ENCODE results near the gene IMPA2.
"Not testable (repeated sequence)": the region's sequence is repeated elsewhere in the genome, so short reads cannot be mapped to it uniquely, and the experiment has no call there.

IMPA2 gene

DNA sequence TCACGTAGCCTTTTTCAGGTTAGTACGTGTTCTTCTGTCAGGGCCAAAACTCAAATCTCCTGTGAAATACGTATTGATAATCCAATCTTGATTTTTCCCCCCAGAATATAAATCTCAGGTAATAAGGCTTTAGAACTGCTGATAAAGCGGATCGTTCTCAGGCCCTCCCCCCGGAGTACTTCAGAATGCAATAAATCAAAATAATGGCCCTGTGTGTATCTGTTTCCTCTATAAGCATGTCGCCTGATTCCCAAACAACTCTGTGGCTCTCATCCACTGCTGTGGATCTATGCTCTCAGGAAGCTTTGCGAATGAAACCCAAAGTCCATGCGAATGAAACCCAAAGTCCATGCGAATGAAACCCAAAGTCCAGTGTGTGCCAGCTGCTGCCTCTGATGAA is 49.4 kb downstream of the IMPA2 start:
- DNase-seq, result no peak

DNA sequence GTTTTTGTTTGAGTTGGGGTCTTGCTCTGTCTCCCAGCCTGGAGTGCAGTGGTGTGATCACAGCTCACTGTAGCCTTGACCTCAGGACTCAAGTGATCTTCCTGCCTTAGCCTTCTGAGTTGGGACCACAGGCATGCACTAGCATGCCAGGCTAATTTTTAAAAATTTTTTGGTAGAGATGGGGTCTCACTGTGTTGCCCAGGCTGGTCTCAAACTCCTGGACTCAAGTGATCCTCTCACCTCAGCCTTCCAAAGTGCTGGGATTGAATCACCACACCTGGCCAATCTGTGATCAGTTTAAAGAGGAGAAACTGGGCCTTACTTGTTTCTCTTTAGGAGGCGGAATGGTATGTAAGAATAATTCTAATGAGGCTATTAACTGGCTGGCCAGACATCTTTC is 49.9 kb downstream of the IMPA2 start:
- DNase-seq, result no peak

DNA sequence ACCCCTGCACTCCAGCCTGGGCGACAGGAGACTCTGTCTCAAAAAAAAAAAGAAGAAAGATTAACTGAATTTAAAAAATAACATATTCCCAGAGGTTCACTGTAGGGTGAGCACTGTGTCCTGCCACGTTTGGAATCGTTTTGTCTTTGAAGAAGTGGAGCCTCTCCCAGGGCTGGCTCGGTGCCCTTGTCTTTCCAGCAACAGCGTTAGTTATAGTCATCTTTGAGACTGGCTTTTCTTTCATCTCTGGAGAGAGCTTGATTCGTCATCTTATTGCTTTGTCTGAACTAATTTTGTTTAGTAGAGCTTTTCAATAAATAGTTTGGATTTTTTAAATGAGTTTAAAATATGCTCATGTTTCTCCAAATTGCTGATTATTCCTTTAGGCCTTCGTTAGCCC is 50.5 kb downstream of the IMPA2 start:
- DNase-seq, result no peak

DNA sequence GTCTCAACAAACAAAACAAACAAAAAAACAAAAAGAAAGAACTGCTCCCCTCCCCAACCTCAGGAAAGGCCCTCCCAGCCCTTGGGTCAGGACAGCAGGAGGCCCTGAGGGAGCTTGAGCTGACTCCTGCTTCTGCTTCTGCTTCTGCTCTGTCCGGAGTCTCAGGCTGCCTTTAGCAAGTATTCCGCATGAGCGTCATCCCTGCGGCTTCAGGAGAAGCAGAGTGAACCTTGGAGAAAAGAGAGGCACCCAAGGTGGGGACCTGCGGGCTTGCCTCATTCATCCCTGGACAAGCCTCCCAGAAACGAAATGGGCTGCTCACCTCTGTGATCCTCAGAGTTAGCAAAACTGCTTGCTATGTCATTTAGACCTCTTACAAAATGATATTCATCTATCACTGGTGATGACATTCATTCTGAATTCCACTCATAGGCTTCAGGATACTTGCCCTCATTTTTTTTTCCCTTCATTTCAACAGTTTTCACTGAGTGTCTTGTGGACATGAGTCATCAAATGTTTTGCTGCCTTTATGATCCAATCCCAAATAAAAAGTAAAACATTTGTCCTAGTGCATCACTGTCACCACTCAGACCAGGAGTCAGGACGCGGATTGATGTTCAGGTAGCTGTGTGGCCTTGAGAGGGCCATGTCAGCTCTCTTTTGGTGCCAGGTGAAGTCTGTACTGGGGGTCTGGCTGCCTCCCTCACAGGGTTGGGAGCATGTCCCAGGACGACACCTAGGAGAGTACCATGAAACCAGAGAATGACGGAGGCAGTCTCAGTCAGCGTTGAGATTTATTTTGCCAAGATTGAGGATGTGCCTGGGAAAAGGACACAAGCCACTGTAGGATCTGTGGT is 51.7 kb downstream of the IMPA2 start:
- no peak for DNase-seq

DNA sequence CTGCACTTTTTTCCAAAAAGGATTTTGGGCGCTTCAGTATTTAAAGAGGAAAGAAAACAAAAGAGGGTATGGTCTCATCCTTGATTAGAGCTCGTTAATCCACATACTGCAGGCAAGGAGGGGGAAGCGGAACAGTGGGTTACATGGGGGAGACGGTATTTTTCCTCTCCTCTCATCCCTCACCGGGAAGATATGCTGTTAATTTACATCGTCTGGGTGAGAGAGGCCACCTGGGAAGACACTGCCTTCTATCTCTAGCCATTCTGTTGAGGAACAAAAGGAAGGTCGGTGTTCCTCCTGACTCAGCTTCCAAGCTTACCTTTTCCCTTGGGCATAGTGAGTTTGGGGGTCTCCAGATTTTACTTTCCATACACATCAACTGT is 52.3 kb downstream of the IMPA2 start:
- DNase-seq, result no peak

DNA sequence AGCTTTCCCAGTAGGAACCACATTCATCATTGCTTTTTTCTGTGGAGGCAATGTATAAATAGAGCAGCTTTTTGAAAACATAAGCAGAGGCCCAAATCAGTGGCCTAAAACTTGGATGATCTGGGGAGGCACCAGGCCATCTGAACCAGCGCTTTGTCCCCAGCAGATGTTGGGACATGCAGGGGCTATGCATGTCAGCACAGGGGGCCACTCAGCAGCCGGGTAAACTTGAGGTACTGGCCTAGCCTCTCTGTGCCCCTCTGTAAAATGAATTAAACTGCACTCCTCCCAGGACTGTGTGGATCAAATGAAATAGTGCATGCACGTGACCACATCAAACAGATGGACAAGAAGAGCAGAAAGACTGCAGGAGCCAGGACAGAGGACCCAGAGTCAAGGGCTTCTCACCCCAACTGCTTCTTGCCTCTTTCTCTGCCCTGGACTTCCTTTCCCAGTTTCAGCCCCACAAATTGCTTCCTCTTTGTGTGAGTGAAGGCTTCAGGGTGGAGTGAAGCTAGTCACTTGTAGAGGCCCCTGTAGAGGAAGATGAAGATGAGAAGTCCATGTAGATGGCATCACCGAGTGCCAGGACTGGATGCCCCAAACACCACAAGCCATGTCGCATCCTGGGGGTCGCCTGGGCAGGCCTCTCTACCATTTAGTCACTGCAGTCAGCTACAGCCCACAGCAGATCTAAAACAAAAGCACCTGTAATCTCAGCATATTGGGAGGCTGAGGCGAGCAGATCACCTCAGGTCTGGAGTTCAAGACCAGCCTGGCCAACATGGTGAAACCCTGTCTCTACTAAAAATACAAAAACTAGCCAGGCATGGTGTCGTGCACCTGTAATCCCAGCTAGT is 53.2 kb downstream of the IMPA2 start:
- DNase-seq, result no peak

DNA sequence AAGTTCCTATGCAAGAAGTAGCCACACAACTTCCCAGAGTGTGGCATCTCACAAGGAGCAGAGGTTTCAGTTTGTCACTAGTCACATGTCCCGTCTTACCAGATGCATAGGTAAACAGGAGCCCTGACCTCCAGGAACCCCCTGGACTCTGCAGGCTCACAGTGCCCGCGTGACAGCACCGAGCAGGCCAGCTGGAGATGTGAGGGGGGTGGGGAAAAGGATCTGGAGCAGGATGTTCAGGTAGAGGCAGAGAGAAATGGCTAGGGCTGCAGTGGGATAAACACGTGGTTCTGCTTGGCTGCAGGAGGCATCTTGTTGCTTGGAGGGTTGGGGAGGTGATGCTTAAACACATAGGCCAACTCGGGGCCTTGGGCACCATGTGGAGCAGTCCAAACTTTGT is 54.2 kb downstream of the IMPA2 start:
- DNase-seq, result no peak

DNA sequence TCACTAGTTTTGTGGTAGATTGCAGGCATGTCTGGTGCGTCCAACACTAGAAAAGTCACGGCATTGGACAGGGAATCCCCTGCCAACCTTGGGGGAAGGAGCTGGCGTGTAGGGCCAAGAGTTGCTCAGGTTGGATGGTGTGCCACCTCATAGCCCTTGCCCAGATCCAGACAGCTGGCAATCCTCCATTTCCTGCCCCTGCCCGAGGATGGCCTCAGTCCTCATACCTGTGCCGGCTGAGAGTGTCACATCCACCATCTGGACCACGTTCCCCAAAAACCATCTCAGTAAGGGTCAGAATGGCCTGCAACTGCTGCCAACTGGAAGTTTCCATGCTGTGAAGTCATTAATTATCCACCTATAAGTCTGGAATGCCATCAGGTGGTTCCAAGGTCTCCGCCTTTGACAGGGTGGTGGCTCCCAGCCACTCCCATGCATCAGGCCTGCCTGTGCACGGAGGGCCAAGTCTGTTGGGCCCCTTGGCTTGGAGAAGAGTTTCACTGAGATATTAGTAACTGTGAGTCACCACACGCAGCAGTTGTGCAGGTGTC is 55.0 kb downstream of the IMPA2 start:
- no peak for DNase-seq

DNA sequence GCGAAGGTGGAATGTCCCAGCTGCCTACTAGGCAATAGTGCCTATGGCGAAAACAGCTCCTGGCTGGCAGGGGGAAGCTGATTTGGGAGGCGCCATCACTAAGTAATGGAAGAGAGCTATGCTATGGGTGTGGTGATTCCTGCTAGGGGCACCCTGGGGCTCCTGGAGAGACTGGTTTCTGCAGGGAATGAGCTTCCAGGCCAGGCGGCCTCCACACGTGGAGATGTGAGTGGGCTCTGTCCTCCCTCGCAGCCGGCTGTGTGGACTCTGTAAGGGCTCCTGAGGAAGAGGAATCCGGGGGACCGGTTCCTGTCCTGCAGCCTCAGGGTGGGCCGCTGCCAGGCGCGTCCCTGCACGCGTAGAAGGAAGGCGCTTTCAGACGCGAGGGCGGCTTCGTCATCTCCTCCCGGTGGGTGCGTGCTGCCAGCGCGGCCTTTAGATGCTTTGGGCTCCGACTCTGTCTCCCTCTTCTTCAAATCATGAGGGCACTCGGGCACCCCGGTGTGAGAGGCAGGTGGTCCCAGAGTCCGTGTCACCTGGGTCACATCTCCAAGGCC is 56.9 kb downstream of the IMPA2 start:
- no peak for DNase-seq

DNA sequence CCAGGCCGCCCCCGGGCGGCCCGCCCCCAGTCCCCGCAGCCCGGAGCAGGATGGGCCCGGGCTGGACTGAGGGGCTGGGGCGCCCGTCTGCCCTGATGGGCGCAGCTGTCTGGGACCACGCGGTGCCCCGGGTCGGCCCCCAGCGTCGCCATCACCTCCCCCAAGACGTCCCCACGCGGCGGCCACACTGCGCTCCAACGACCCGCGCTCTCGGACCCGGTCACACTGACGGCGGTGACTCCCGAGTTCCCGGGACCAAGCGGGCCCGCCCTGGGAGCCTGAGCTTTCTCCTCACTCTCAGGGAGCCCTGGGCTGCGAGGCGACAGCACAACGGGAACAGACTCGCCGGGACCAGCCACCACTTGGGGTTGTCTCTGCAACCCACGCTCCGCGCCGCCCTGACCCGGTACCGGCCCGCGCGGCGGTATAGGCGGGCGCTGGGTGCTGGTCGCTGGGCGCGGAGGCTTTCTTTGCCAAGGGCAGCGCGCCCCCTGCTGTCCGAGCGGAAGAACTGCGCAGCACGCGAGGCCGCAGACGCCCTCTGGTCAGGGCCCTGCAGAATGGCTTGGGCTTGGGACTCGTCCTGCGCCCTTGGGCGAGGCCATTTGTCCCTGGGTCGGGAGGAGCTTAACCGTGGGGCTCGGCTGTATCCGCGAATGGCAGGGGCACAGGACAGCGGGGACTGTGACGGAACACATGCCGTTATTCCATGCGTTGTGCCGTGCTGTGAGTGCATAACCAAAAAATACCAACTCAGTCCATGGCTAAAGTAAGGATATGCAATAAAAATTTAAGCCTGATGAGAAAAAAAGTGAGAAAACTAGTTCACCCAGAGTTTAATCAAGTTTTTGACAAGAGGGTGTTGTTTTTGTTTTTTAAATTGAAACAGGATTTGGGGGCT is 57.6 kb downstream of the IMPA2 start:
- DNase-seq, result peak; percentile 56

DNA sequence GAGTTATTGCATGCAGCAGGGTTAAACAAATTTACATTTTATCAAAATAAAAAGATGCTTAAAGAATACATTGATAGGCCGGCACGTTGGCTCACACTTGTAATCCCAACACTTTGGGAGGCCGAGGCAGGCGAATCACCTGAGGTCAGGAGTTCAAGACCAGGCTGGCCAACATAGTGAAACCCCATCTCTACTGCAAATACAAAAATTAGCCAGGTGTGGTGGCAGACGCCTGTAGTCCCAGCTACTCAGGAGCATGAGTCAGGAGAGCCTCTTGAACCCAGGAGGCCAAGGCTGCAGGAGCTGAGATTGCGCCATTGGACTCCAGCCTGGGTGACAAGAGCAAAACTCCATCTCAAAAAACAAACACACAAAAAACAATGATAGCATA is 58.2 kb downstream of the IMPA2 start:
- not testable (repeated sequence) for DNase-seq

DNA sequence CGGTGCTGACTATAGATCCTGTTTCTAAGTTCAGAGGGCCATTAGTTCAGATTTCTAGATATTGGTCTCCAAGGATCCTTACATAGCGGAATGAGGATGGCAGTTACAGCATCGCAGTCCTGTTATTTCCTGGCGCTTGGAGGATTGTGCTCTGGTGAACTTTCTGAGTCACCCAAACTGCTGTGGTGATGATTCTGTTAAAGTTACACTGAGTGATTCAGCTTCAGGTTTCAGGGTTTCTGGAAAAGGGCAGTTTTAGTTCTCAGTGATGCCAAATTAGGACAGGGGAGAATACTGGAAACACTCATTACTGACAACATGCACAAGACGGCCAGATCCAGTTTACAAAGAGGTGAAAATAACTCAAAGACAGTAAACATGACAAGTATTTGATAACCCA is 60.3 kb downstream of the IMPA2 start:
- no peak for DNase-seq

DNA sequence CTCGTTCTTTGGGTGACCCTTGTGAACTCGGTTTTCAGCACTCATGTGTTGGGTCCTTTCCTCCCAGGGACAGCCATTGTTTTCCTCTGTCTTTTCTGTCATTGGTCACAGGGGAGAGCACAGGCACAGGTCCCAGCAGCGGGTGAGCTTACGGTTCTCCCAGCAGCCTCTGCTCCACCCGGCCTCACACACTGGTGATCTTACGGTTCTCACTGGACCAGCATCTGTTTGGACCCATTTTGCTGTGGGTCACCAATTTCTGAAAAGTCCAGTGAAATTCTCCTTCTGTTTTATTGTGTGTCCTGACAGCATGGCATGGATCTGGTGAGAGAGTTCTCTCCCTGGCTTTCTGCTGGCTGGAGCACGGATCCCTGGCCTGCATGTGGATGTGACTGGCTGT is 62.5 kb downstream of the IMPA2 start:
- no peak for DNase-seq

DNA sequence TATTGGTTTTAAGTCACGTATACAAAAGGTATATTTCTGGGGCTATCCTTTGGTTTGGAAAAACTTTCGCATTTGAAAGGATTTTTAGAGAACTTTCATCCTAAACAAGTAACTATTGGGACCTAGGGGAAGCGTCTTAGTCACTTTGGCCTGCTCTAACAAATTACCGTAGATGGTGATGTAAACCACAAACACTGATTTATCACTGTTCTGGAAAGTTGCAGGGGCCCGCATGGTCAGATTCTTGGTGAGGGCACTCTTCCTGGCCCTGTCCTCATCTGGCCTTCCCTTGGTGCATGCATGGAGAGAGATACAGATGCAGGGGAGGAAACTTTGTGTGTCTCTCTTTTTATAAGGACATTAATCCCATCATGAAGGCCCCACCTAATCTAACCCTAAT is 63.3 kb downstream of the IMPA2 start:
- DNase-seq, result no peak

DNA sequence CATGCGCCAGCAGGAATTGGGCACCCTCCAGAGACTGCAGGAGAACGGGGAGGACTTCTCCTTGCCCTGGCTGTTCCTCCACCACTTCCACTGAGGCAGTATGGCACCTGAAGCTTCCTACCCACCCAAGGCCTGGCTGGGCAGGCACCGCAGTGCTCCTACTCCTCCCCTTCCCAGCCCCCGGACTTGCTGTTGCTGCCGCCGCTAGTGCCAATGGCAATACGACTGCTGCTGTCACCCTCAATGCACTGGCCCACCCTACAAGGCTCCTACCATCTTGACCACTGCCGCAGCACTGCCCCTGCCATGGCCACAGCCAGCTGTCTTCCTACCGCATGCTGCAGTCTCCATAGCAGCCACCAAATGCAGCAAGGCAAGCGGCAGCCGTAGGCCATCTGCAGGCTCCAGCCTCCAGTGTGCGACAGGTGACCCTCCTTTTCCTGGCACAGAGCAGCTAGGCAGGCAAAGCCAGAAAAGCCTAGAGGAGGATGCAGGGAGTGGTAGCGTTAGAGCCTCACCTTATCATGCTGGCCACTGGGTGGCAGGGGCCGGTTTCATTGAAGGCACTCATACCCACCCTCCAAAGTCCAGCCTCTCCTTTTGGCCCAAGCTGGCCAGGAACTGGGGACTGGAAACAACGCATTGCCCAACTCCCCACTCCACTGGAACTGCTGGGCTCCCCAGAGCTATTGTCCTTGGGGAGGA is 64.9 kb downstream of the IMPA2 start:
- DNase-seq, result no peak

DNA sequence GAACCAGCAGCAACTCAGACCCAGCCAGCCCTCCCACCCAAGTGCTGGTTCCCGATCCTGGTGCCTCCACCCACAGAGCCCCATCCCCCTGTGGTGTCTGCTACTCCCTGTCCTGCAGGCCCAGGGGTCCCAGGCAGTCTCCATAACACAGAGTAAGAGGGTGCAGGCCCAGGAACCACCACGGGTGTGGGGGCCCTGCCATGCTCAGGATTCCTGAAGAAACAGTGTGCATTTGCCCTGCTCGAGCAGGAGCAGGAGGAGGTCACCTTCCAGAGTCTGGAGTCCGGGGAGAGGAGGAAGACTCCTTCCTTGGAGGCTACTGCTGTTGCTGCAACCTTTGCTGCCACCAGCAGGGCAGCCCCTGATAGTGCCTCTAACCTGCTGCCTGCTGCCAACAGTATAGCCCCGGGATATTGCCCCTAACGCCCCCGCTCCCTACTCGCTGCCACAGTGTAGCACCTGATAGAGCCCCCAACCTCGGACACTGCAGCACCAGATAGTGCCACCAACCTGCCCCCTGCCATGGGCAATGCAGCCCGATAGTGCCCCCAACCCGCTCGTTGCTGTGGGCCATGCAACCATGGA is 65.5 kb downstream of the IMPA2 start:
- DNase-seq, result no peak

DNA sequence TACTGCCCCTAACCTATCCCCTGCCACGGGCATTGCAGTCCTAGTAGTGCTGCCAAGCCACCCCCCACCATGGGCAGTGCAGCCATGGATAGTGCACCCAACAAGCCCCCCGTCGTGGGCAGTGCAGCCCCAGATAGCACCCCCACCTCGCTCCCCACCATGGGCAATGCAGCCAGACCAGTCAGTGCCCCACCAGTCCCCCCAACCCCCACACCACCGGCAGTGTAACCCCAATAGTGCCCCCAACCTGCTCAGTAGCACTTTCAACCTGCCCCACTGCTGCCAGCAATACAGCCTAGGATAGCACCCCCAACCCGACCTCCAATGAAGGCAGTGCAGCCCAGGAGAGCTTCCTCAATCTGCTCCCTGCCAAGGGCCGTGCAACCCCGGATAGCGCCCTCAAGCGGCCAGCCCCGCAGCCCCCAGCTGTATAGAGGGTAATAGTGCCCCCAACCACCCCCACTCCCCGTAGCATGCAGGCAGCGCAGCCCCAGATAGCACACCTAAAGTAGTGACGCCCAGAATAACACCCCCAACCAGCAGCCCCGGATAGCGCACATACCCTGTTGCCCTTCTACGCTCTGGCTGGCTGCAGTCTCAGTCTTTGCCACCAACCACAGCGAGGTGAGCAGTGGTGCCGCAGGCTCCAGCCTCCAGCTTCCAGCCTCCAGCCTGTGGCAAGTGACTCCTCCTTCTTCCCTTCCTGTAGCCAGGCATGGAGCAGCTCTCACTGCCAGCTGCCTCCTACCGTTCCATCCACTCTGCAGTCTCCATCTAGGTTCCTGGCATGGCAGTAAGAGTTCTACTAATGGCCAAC is 66.9 kb downstream of the IMPA2 start:
- no peak for DNase-seq

DNA sequence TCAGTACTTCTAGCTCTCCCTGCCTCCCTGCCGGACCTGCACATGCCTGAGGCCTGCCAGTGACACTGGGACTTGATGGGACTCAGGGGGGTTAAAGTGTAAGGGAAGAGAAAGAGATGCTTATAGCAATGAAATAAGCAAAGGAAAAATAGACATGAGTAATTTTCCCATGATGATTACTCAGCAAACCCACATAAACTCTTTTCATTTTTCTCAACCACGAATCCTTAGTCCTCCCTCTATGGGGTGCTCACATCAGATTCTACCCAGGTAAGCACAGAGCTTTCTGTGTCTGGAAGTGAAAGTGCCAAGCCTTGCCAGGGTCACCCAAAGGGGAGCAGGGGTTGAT is 67.5 kb downstream of the IMPA2 start:
- no peak for DNase-seq

DNA sequence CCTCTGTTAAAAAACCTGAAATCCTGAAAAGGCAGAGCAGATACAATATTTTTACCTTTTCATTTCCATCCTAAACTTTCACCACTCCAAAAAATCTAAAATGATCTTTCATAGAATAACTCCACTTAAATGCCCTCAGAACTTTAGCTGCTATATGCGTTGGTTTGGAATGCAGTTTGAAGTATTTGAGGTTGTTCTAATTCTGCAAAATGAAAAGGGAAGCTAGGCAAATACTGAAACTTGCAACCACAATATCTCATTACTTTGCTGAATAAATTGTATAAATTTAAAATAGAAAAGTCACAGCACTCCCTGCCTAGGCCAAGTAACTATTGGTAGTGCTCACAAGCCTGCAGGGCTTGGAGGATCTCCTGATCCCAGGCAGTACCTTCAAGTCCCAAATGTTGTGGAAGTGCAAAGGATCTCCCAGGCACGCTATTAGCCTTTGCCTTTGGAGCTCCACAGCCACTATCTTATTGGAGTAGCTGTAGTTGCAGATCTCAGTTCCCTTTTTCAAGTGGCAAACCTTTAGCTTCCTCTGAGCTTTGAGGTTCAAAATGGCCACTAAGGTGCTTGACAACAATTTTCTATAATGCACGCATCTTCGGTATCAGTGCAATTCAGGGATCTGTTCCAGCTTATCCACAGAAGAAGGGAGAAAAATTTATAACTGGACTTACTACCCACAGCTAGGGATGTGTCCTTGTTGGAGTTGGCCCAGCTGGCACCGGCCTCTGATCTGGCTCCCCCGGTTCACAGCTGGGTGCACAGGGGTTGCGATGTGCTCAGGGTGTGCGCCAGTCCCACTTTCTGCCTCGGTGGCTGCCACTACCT is 68.9 kb downstream of the IMPA2 start:
- DNase-seq, result no peak

DNA sequence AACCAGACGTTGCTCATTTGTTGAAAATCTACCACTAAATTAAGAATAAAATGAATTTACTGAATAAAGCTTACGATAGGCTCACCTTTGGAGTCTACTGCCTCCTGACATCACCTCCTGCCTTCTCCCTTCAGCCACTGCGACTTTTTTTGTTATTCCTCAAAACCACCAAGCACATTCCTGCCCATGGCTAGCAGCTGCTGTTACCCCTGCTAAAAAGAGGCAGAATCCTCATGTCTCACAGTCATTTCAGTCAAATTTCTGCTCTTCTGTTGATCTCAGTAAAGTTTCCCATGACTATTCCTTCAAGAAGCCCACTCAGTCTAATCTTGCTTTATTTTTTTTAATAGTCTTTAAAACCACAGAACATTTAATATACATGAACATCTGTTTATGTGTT is 71.6 kb downstream of the IMPA2 start:
- no peak for DNase-seq
